ENCODE data around the gene KRT81.

DNA sequence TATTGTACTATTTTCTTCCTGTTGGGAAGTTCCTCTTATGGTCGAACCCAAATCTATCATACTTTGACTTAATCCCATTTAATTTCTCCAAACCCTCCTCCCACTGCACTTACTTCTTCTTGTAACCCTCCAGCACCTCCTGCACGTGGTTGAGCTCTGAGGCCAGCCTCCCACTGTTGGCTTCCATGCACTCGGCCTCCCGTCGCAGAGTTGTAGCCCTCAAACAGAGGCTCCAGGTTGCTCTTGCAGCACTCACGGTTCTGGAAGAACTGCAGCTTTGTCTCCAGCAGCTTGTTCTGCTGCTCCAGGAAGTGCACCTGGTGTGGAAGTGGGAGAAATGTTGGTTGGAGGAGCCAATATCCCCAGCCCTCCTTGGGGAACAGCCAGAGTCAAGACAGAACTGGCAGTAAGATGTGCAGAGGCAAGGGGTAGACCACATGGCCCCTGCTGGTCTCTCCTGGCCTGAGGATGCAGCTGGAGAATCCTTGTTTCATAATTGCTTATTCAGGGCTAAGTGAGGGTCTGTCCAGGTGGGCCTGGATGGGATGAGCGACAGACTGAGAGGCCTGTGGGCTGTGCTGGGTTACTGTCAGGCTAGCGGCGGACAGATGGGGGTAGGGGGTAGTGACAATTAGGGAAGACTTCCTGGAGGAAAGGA lies 35.3 kb downstream of the KRT81 start:
- TF ChIP-seq CTCF (conservative IDR thresholded peaks at IDR 0.05; ENCODE audit: low read length) (no peak), EZH2phosphoT487 (IDR thresholded peaks at IDR 0.05; ENCODE audit: borderline replicate concordance) (no peak)
